DOHH2 (cell line): ENCODE data around the gene MAP2K2.

Experiments used
- CTCF ChIP-seq: fragments of 200-600 bp; sonication (generic); IDR thresholded peaks from one replicate; pipeline ENCODE4 v1.5.1; 2014; ENCODE audit warnings: antibody characterized with exemption, mild to moderate bottlenecking, low read depth, low read length; ENCODE audit not compliant: poor library complexity, severe bottlenecking
- EZH2phosphoT487 ChIP-seq: fragments of 200-600 bp; sonication (generic); IDR thresholded peaks from 2 replicates; pipeline ENCODE4 v1.6.1; 2017; ENCODE audit warnings: borderline replicate concordance, mild to moderate bottlenecking, antibody characterized with exemption, low read length, moderate library complexity, mixed read lengths

DNA sequence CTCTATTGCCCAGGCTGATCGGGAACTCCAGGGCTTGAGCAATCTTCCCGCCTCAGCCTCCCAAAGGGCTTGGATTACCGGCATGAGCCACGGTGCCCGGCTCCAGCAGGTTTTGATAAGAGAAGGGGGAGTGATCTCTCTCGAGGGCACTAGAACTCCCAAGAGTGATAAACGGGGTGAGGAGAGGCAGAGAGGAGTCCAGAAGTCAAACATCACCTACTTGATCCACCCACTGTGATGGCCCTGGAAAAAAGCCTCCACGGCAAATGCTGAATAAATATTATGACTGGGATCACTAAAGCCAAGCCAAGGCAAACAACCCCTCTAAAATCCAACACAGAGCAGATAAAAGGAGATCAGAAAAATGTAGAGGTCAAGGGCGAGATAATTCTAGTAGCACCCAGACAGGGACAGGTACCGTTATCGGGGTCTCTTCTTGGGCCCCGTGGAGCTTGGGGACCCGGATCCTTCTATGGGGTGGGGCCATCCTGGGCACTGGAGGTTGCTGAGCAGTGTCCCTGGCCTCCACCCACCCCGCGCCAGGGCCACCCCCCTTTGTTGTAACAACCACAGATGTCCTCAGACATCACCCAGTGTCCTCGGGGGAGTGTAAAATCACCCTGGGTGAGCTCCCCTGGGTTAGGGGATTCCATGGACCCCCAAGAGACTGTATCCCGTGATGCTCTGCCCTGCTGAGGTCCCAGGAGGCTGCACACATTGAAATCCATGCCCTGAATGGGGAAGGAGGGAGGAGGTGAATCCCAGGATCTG is 25.8 kb upstream of the MAP2K2 start:
- TF ChIP-seq CTCF: no peak
- TF ChIP-seq EZH2phosphoT487: no peak
